ENCODE results near the gene RAB10. TPM values are rescaled to one million over a fixed set of nuclear protein-coding genes. Genes with fewer than 3 reads are reported as not detected.

Gene RAB10
- total RNA-seq, 1 experiment from 2014 or later, result 138 TPM

DNA sequence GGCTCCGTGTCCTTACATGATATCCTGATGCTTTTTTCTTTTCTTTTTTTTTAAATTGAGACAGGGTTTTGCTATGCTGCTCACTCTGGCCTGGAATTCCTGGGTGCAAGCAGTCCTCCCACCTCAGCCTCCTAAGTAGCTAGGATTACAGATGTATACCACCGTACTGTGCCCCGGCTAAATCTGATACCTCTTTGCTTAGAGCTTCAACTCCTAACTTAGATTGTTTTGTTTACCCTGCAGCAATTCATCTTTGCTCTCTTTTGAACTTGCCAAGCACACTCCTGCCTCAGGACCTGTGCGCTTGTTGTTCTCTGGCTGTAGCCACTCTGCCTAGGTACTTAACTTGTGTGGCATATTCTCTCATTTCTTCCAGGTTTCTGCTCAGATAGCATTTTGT is 24.5 kb downstream of the RAB10 start:
- POLR2A ChIA-PET (ENCODE audit: unreplicated experiment), result no interaction called here
- no peak overlapping the region for H3K4me2 ChIP-seq (ENCODE audit: low read length)
- ATAC-seq, result no peak

DNA sequence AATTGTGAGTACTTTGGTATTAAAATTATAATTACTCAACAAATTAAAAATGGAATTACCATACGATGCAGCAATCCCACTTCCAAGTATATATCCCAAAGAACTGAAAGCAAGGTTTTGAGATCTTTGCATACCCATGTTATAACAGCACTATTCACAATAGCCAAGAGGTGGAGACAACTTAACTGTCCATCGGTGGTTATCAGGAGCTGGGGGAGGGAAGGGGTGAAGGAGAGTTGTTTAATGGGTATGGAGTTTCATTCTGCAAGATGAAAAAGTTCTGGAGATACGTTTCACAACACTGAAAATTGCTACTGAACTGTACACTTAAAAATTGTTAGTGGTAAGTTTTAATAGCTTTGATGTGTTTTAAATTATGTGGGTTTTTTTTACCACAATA is 25.7 kb downstream of the RAB10 start:
- no peaks in the 10 kb centered on the region for H3K27me3 ChIP-seq (ENCODE audit: low read length)
- H3K9ac ChIP-seq (ENCODE audit: low read length), result no peak overlapping the region
- no peak overlapping the region for H3K4me3 ChIP-seq (ENCODE audit: low read length)
- no peaks in the 10 kb centered on the region for H3K9me3 ChIP-seq (ENCODE audit: low read length)
- BruUV-seq (replicated peaks), result no TSS peak
- CTCF ChIA-PET, result no interaction called here
- peaks cover 4% of the 10 kb centered on the region for H3F3A ChIP-seq (ENCODE audit: low read length, unreplicated experiment)
- no peaks in the 10 kb centered on the region for H3K4me1 ChIP-seq (ENCODE audit: insufficient read depth, low read length)
- ATAC-seq, result peak; percentile 53
- no peak overlapping the region for H2AFZ ChIP-seq (ENCODE audit: low read length)
- POLR2A ChIA-PET (ENCODE audit: unreplicated experiment), result no interaction called here
- H3K79me2 ChIP-seq (ENCODE audit: low read length), result peaks cover 98% of the 10 kb centered on the region
- H3K4me2 ChIP-seq (ENCODE audit: low read length), result no peak overlapping the region
- no peak for DNase-seq
- no peak for TF ChIP-seq EZH2 (IDR thresholded peaks at IDR 0.05; ENCODE audit: low read length, unreplicated experiment)
- TF ChIP-seq, protein P1, sequence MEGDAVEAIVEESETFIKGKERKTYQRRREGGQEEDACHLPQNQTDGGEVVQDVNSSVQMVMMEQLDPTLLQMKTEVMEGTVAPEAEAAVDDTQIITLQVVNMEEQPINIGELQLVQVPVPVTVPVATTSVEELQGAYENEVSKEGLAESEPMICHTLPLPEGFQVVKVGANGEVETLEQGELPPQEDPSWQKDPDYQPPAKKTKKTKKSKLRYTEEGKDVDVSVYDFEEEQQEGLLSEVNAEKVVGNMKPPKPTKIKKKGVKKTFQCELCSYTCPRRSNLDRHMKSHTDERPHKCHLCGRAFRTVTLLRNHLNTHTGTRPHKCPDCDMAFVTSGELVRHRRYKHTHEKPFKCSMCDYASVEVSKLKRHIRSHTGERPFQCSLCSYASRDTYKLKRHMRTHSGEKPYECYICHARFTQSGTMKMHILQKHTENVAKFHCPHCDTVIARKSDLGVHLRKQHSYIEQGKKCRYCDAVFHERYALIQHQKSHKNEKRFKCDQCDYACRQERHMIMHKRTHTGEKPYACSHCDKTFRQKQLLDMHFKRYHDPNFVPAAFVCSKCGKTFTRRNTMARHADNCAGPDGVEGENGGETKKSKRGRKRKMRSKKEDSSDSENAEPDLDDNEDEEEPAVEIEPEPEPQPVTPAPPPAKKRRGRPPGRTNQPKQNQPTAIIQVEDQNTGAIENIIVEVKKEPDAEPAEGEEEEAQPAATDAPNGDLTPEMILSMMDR (conservative IDR thresholded peaks at IDR 0.05; ENCODE audit: low read depth, low read length), result peak; percentile 52; the same call in 1 of the 2 replicates
- TF ChIP-seq EZH2phosphoT487 (IDR thresholded peaks at IDR 0.05; ENCODE audit: borderline replicate concordance, low read length), result no peak
- no peak overlapping the region for H3K27ac ChIP-seq (ENCODE audit: low read length)
- peaks cover 44% of the 10 kb centered on the region for H4K20me1 ChIP-seq (ENCODE audit: low read length)
- peaks cover 5% of the 10 kb centered on the region for H3K36me3 ChIP-seq (ENCODE audit: low read depth, low read length)
- H3K9me2 ChIP-seq (replicated peaks; ENCODE audit: low read length), result no peaks in the 10 kb centered on the region
- intact Hi-C loops (cut with micrococcal nuclease), result no loop called here

More for the DNA sequence above, 24.5 kb downstream of the RAB10 start:
- TF ChIP-seq, protein P1 (conservative IDR thresholded peaks at IDR 0.05; ENCODE audit: low read depth, low read length), result no peak
- TF ChIP-seq EZH2phosphoT487 (IDR thresholded peaks at IDR 0.05; ENCODE audit: borderline replicate concordance, low read length) (no peak), EZH2 (IDR thresholded peaks at IDR 0.05; ENCODE audit: low read length, unreplicated experiment) (no peak)
- H3K9ac ChIP-seq (ENCODE audit: low read length), result no peak overlapping the region
- H3K9me2 ChIP-seq (replicated peaks; ENCODE audit: low read length), result no peaks in the 10 kb centered on the region
- H3K4me1 ChIP-seq (ENCODE audit: insufficient read depth, low read length), result no peaks in the 10 kb centered on the region
- peaks cover 4% of the 10 kb centered on the region for H3F3A ChIP-seq (ENCODE audit: low read length, unreplicated experiment)
- peaks cover 5% of the 10 kb centered on the region for H3K36me3 ChIP-seq (ENCODE audit: low read depth, low read length)
- no peak overlapping the region for H3K27ac ChIP-seq (ENCODE audit: low read length)
- no peaks in the 10 kb centered on the region for H3K9me3 ChIP-seq (ENCODE audit: low read length)
- no TSS peak for BruUV-seq (replicated peaks)
- peaks cover 98% of the 10 kb centered on the region for H3K79me2 ChIP-seq (ENCODE audit: low read length)
- H3K4me3 ChIP-seq (ENCODE audit: low read length), result no peak overlapping the region
- H3K27me3 ChIP-seq (ENCODE audit: low read length), result no peaks in the 10 kb centered on the region
- H2AFZ ChIP-seq (ENCODE audit: low read length), result no peak overlapping the region
- peaks cover 44% of the 10 kb centered on the region for H4K20me1 ChIP-seq (ENCODE audit: low read length)
- no peak for DNase-seq
- intact Hi-C loops (cut with micrococcal nuclease), result no loop called here
- CTCF ChIA-PET, result no interaction called here

DNA sequence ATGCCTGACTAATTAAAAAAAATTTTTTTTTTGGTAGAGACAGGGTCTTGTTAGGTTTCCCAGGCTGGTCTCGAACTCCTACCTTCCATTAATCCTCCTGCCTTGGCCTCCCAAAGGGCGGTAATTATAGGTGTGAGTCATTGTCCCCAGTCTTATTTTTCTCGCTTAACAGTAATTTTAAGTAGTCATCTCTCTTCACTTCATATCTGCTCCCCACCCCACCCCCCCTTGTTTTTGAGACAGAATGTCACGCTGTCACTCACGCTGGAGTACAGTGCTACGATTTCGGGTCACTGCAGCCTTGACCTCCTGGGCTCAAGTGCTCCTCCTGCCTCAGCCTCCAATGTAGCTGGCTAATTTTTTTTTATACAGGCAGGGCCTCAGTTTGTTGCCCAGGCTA is 27.7 kb downstream of the RAB10 start:
- H3K4me1 ChIP-seq (ENCODE audit: insufficient read depth, low read length), result no peaks in the 10 kb centered on the region
- BruUV-seq (replicated peaks), result no TSS peak

More for the DNA sequence above, 27.7 kb downstream of the RAB10 start:
- Histone ChIP-seq H3K79me2 (ENCODE audit: low read length) (peaks cover 98% of the 10 kb centered on the region), H3K4me2 (ENCODE audit: low read length) (no peak overlapping the region), H3K9me2 (replicated peaks; ENCODE audit: low read length) (no peaks in the 10 kb centered on the region), H3K27ac (ENCODE audit: low read length) (no peak overlapping the region), H3K4me3 (ENCODE audit: low read length) (no peak overlapping the region), H3K36me3 (ENCODE audit: low read depth, low read length) (peaks cover 5% of the 10 kb centered on the region), H3K27me3 (ENCODE audit: low read length) (no peaks in the 10 kb centered on the region), H3K9me3 (ENCODE audit: low read length) (no peaks in the 10 kb centered on the region), H4K20me1 (ENCODE audit: low read length) (peaks cover 27% of the 10 kb centered on the region; the same call in 1 of the 2 replicates), H3F3A (ENCODE audit: low read length, unreplicated experiment) (peaks cover 4% of the 10 kb centered on the region), H2AFZ (ENCODE audit: low read length) (no peak overlapping the region), H3K9ac (ENCODE audit: low read length) (no peak overlapping the region)
- CTCF ChIA-PET, result interaction anchor here (0.6 kb wide), 1 partner anchor 35 kb away, joined by 3 read pairs; no protein-coding TSS in a partner anchor
- no peak for TF ChIP-seq EZH2 (IDR thresholded peaks at IDR 0.05; ENCODE audit: low read length, unreplicated experiment)
- TF ChIP-seq, protein P1 (conservative IDR thresholded peaks at IDR 0.05; ENCODE audit: low read depth, low read length), result no peak
- no peak for TF ChIP-seq EZH2phosphoT487 (IDR thresholded peaks at IDR 0.05; ENCODE audit: borderline replicate concordance, low read length)
- ATAC-seq (no peak), DNase-seq (no peak)
- intact Hi-C loops (cut with micrococcal nuclease), result no loop called here
- POLR2A ChIA-PET (ENCODE audit: unreplicated experiment), result no interaction called here
